ENCODE data around the gene KLK2. TPM values are rescaled to one million over a fixed set of nuclear protein-coding genes. Genes with fewer than 3 reads are reported as not detected.

The KLK2 gene
- total and polyA plus RNA-seq, 2 of the 8 experiments (the other 6 are each of a cell fraction or from before 2014, with no cell fraction given), result 0.20 TPM; not detected in 1

DNA sequence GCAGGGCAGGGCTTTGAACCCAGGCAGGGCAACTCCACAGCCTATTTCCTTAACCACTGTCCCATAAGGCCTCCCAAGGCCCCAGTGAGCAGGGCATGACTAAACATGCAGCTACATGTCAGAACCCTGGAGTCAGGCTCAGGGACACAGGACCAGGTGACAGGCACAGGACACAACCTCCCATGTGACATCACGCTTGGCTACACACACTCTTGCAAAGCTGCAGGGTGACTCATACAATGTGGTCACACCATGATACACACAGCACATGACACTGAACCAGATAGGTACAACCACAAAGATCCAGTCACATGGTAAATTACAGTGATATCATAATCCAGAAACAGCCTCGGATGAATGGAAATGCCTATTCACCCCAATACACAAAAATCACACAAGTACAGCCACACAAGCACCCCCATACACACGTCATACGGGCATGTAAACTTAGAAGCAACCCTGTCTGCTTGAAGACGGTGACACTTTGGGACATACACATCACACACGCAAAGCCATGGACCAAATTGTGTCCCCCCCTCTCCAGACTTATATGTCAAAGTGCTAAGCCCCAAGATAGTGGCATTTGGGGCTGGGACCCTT lies 23.5 kb downstream of the KLK2 start (continued):
- no peak for TF ChIP-seq TAF7 (optimal IDR thresholded peaks at IDR 0.05; ENCODE audit: borderline replicate concordance, low read depth, low read length)
- TF ChIP-seq, protein P1, sequence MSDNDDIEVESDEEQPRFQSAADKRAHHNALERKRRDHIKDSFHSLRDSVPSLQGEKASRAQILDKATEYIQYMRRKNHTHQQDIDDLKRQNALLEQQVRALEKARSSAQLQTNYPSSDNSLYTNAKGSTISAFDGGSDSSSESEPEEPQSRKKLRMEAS (IDR thresholded peaks at IDR 0.05), result no peak
- TF ChIP-seq KDM1A (IDR thresholded peaks at IDR 0.05; ENCODE audit: borderline replicate concordance, low read length), result no peak
- no peak for TF ChIP-seq SRF (IDR thresholded peaks at IDR 0.05; ENCODE audit: low read depth, low read length)
- TF ChIP-seq, protein P2, sequence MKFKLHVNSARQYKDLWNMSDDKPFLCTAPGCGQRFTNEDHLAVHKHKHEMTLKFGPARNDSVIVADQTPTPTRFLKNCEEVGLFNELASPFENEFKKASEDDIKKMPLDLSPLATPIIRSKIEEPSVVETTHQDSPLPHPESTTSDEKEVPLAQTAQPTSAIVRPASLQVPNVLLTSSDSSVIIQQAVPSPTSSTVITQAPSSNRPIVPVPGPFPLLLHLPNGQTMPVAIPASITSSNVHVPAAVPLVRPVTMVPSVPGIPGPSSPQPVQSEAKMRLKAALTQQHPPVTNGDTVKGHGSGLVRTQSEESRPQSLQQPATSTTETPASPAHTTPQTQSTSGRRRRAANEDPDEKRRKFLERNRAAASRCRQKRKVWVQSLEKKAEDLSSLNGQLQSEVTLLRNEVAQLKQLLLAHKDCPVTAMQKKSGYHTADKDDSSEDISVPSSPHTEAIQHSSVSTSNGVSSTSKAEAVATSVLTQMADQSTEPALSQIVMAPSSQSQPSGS (IDR thresholded peaks at IDR 0.05; ENCODE audit: low read length), result no peak
- TF ChIP-seq PHF8 (conservative IDR thresholded peaks at IDR 0.05; ENCODE audit: low read depth, low read length), result no peak
- TF ChIP-seq GTF2F1 (IDR thresholded peaks at IDR 0.05; ENCODE audit: borderline replicate concordance, low read depth, low read length), result no peak
- TF ChIP-seq, protein P3, sequence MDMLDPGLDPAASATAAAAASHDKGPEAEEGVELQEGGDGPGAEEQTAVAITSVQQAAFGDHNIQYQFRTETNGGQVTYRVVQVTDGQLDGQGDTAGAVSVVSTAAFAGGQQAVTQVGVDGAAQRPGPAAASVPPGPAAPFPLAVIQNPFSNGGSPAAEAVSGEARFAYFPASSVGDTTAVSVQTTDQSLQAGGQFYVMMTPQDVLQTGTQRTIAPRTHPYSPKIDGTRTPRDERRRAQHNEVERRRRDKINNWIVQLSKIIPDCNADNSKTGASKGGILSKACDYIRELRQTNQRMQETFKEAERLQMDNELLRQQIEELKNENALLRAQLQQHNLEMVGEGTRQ (IDR thresholded peaks at IDR 0.05; ENCODE audit: low read length), result no peak
- no peak for TF ChIP-seq CHD1 (IDR thresholded peaks at IDR 0.05; ENCODE audit: low read depth, low read length)
